GM12878 (cell line): ENCODE results near the gene MYT1. TPM values are rescaled to one million over a fixed set of nuclear protein-coding genes. Genes with fewer than 3 reads are reported as not detected.

Source experiments
- ATAC-seq: fragments of 200-7000 bp; cut with Tn5 transposase; 3 replicates; pipeline ENCODE4 v1.9.1; 2020; ENCODE audit warnings: mild to moderate bottlenecking, moderate library complexity
- BruUV-seq: library from RNA; stranded (reverse); fragments of 400-500 nt; replicated peaks from 2 replicates; lab custom pipeline; 2021; lab: Mats Ljungman, UMichigan
- CTCF ChIA-PET: fragments of 300-600 bp; sonication (Branson Sonifier 250); formaldehyde crosslinking; extraction: SDS; loops from one replicate; lab custom pipeline; 2021; ENCODE audit warnings: inconsistent platforms; lab: Yijun Ruan, JAX
- POLR2A ChIA-PET: fragments of 350-600 bp; formaldehyde crosslinking; extraction: SDS; loops from one replicate; lab custom pipeline; 2021; ENCODE audit warnings: inconsistent platforms; lab: Charles Lee
- RAD21 ChIA-PET: fragments of 300-600 bp; sonication (Branson Sonifier 250); formaldehyde crosslinking; loops from one replicate; lab custom pipeline; 2023; ENCODE audit warnings: antibody characterized with exemption; ENCODE audit not compliant: unreplicated experiment; lab: Charles Lee
- SMC1A ChIA-PET: fragments of 300-600 bp; sonication (Branson Sonifier 250); formaldehyde crosslinking; loops from one replicate; lab custom pipeline; 2023; ENCODE audit not compliant: unreplicated experiment, uncharacterized antibody; lab: Charles Lee
- DNase-seq: peaks from one replicate; pipeline ENCODE4 v3.0.0-alpha.2; 2011; ENCODE audit warnings: low read depth, low spot score
- FAIRE-seq: peaks from 3 replicates; lab custom pipeline; 2011; peaks lifted over from hg19 to GRCh38; lab: Jason Lieb, UNC
- H2AFZ ChIP-seq: 2 replicates; pipeline ENCODE4 v1.6.0; 2011; ENCODE audit warnings: low read depth, low read length, control low read depth; ENCODE audit not compliant: control insufficient read depth
- H3K27ac ChIP-seq: 2 replicates; pipeline ENCODE4 v1.5.1; 2011; ENCODE audit warnings: control low read depth; ENCODE audit not compliant: control insufficient read depth, insufficient read depth
- H3K27me3 ChIP-seq, 2 experiments: replicated peaks in 1 of 2; 2 replicates each; pipeline versions ENCODE4 v1.6.0 to v1.6.1; 2011; ENCODE audit warnings: low read length in 1 of 2; ENCODE audit not compliant: control insufficient read depth in 2 of 2, insufficient read depth in 2 of 2
- H3K36me3 ChIP-seq, 2 experiments: 2 replicates each; pipeline ENCODE4 v1.5.1; 2011; ENCODE audit warnings: low read length in 1 of 2; ENCODE audit not compliant: control insufficient read depth in 2 of 2, insufficient read depth in 2 of 2
- H3K4me1 ChIP-seq: 2 replicates; pipeline ENCODE4 v1.6.1; 2011; ENCODE audit warnings: mild to moderate bottlenecking, low read length, moderate library complexity, mixed read lengths; ENCODE audit not compliant: control insufficient read depth, insufficient read depth
- H3K4me2 ChIP-seq: 2 replicates; pipeline ENCODE4 v1.6.0; 2011; ENCODE audit warnings: control low read depth; ENCODE audit not compliant: control insufficient read depth, insufficient read depth
- H3K4me3 ChIP-seq: fragments of 200-600 bp; sonication (generic); 2 replicates; pipeline ENCODE4 v1.5.1; 2016
- H3K79me2 ChIP-seq: 2 replicates; pipeline ENCODE4 v1.6.0; 2011; ENCODE audit warnings: low read length; ENCODE audit not compliant: control insufficient read depth, insufficient read depth
- H3K9ac ChIP-seq: 2 replicates; pipeline ENCODE4 v1.8.0; 2011; ENCODE audit warnings: low read length, control low read depth, mixed read lengths; ENCODE audit not compliant: control insufficient read depth, insufficient read depth
- H3K9me3 ChIP-seq: replicated peaks from 3 replicates; pipeline ENCODE4 v1.5.1; 2011; ENCODE audit warnings: mild to moderate bottlenecking, low read length; ENCODE audit not compliant: control insufficient read depth, insufficient read depth
- H4K20me1 ChIP-seq: 2 replicates; pipeline ENCODE4 v1.6.0; 2011; ENCODE audit not compliant: control insufficient read depth, insufficient read depth
- ESRRA ChIP-seq: IDR thresholded peaks from 2 replicates; pipeline ENCODE4 v1.6.1; 2012; ENCODE audit warnings: mild to moderate bottlenecking, low read length, improper control_type of control experiment
- GABPA ChIP-seq: IDR thresholded peaks from 2 replicates; pipeline ENCODE4 v1.6.1; 2014; ENCODE audit warnings: antibody characterized with exemption, low read depth, mild to moderate bottlenecking, inconsistent platforms
- HDAC6 ChIP-seq: fragments of 200-600 bp; sonication (generic); IDR thresholded peaks from one replicate; pipeline ENCODE4 v1.8.0; 2017; ENCODE audit warnings: antibody characterized with exemption; ENCODE audit not compliant: unreplicated experiment
- LARP7 ChIP-seq: fragments of 450-650 bp; IDR thresholded peaks from 2 replicates; pipeline ENCODE4 v1.6.1; 2017; ENCODE audit warnings: mild to moderate bottlenecking
- SMC3 ChIP-seq: IDR thresholded peaks from 2 replicates; pipeline ENCODE4 v1.6.1; 2011; ENCODE audit warnings: low read length, improper control_type of control experiment, borderline replicate concordance
- SUZ12 ChIP-seq: fragments of 200-600 bp; sonication (generic); IDR thresholded peaks from one replicate; pipeline ENCODE4 v1.6.1; 2018; ENCODE audit warnings: antibody characterized with exemption, mild to moderate bottlenecking; ENCODE audit not compliant: unreplicated experiment
- ZNF384 ChIP-seq: IDR thresholded peaks from 2 replicates; pipeline ENCODE4 v1.6.1; 2012; ENCODE audit warnings: low read depth, mild to moderate bottlenecking, low read length, improper control_type of control experiment, borderline replicate concordance
- WGBS: methylation state at CpG from one replicate; pipeline ENCODE4 v1.1.6; 2016; ENCODE audit warnings: low lambda C conversion rate; ENCODE audit not compliant: insufficient replicate concordance, insufficient coverage; ENCODE audit errors: missing lambda C conversion rate; 5-methylcytosine and 5-hydroxymethylcytosine counted together
- in situ Hi-C: fragments of 300-500 bp; cut with MboI; formaldehyde crosslinking; loops from 9 replicates; pipeline ENCODE4 v1.14.3; 2018; ENCODE audit warnings: mixed read lengths
- intact Hi-C: fragments of 100-400 bp; cut with micrococcal nuclease; formaldehyde crosslinking; loops from one replicate; pipeline ENCODE4 v1.14.2; 2022; ENCODE audit not compliant: unreplicated experiment
- polyA plus RNA-seq, 11 experiments: library from polyadenylated mRNA; depleted of rRNA in 4 of 11; unstranded in 6 of 11; stranded (reverse) in 5 of 11; fragments of >200 nt; fragmentation: Nextera tagmentation in 4 of 11; fragmentation: Illumina TruSeq in 1 of 11; extraction: Ambion mirVana in 4 of 11; extraction: Trizol in 1 of 11; gene quantifications; 1 replicate in 1 of 11; 2 replicates in 10 of 11; pipeline versions ENCODE4 v1.2.1 to v1.2.3, GENCODE V29; 2011 to 2016; ENCODE audit warnings: inconsistent platforms in 2 of 11, missing spikeins in 2 of 11, low read depth in 1 of 11
- total RNA-seq, 4 experiments: library from RNA; depleted of rRNA in 3 of 4; stranded (reverse); fragments of >200 nt in 3 of 4; fragmentation: Illumina TruSeq in 1 of 4; extraction: Trizol in 1 of 4; gene quantifications; 2 replicates each; pipeline versions ENCODE4 v1.2.1 to v1.2.3, GENCODE V29; 2013 to 2021
- TF ChIP-seq, protein P1 (sequence below): fragments of 450-650 bp; IDR thresholded peaks from 2 replicates; pipeline ENCODE4 v1.6.1; 2017; ENCODE audit warnings: mild to moderate bottlenecking, low read depth, inconsistent platforms; ENCODE audit not compliant: poor library complexity, severe bottlenecking
- TF ChIP-seq, protein P2 (sequence below): IDR thresholded peaks from 2 replicates; pipeline ENCODE4 v1.6.1; 2012; ENCODE audit warnings: mild to moderate bottlenecking, low read depth, low read length

MYT1 gene
- total and polyA plus RNA-seq, 10 of the 15 experiments (the other 5 are each of a cell fraction or from before 2014, with no cell fraction given): 0.01 to 0.10 TPM; not detected in 8

DNA sequence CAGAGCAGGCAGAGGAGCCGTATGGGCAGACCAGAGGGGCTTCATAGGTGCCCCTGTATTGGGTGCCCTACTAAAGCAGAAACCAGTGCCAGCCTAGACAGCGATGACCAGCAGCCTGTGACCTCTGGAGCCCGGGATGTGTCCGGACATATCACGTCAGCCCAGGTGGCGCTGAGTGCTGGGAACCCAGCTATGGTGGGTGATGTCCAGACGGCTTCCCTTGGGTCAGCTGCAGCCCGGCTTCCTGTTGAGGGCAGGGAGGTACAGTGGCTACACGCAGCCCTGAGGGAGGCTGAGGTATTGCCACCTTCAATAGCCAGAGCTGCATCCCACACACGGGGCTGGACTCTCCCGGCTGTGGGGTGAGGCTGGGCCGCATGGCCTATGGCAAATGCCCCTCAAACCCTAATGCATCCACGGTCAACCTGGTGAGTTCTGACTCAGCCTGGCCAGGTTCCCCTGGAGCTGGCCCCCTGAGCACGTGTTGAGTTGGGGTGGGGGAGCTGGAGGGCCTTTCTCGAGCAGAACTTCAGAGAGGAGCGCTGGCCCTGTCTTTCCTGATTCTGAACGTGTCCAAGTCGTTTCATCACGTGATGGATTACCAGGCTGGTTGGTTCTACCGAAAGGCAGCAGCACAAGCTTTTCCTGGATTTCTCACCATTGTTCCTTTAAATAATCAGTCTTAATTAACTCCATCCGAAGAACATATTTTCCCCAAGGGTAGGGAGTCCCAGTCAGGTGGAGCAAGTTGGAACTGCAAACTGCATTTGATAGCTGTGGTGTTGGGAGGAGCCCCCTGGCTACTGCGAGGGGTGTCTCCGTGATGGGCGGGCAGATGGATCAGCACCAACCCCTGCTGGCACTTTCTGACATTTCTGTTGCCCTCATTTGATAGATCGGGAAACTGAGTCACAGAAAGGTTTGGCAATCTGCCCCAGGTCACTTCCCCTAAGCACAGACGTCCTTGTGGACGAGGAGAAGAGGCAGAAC is 7.1 kb upstream of the MYT1 start:
- no peak for TF ChIP-seq GABPA
- ATAC-seq (no peak), FAIRE-seq (no peak), DNase-seq (no peak)
- POLR2A ChIA-PET: no interaction called here
- WGBS: 30% methylated on average over 27 of the region's 27 CpGs
- Histone ChIP-seq H3K79me2 (no peaks in the 10 kb centered on the region), H3K27me3 (peaks cover 2 to 7% of the 10 kb centered on the region in 2 experiments; a peak in 3 of 4 replicates), H3K4me3 (no peak overlapping the region), H4K20me1 (no peaks in the 10 kb centered on the region; the same call in 1 of the 2 replicates), H3K9ac (no peak overlapping the region), H3K4me2 (no peak overlapping the region), H3K9me3 (no peaks in the 10 kb centered on the region), H2AFZ (no peak overlapping the region), H3K4me1 (no peaks in the 10 kb centered on the region), H3K36me3 (no peaks in the 10 kb centered on the region), H3K27ac (no peak overlapping the region)
- SMC1A ChIA-PET: no interaction called here
- no TSS peak for BruUV-seq
- RAD21 ChIA-PET: no interaction called here
- intact Hi-C loops: no loop called here
- CTCF ChIA-PET: interaction anchor here (0.6 kb wide), 1 partner anchor 477 kb away, joined by 3 read pairs; no protein-coding TSS in a partner anchor
- in situ Hi-C loops: no loop called here

DNA sequence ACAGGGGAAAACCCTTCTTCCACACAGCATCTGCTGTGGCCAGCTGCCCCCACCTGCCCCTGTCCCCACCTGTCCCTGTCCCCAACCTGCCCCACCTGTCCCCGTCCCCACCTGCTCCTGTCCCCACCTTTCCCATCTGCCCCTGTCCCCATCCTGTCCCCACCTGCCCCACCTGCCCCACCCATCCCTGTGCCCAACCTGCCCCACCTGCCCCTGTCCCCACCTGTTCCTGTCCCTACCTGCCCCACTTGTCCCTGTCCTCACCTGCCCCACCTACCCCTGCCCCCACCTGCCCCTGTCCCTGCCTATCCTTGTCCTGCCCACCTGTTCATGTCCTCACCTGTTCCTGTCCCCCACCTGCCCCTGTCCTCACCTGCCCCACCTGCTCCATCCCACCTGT is 6.4 kb upstream of the MYT1 start:
- intact Hi-C loops: no loop called here
- ChIA-PET SMC1A (no interaction called here), RAD21 (no interaction called here), POLR2A (no interaction called here), CTCF (no interaction called here)
- Histone ChIP-seq H3K79me2 (no peaks in the 10 kb centered on the region), H3K4me3 (no peak overlapping the region), H4K20me1 (no peaks in the 10 kb centered on the region; the same call in 1 of the 2 replicates), H3K4me1 (no peaks in the 10 kb centered on the region), H3K27me3 (peaks cover 2 to 7% of the 10 kb centered on the region in 2 experiments; a peak in 3 of 4 replicates), H3K4me2 (no peak overlapping the region), H3K27ac (no peak overlapping the region), H2AFZ (no peak overlapping the region), H3K9me3 (no peaks in the 10 kb centered on the region), H3K36me3 (no peaks in the 10 kb centered on the region), H3K9ac (no peak overlapping the region)
- in situ Hi-C loops: no loop called here
- no TSS peak for BruUV-seq
- WGBS: no CpG with 5 or more reads among the region's 1 CpG
- ATAC-seq: no peak
- no peak for DNase-seq
- FAIRE-seq: no peak
- no peak for TF ChIP-seq ESRRA
- TF ChIP-seq SUZ12: no peak
- TF ChIP-seq SMC3: no peak
- no peak for TF ChIP-seq LARP7
- TF ChIP-seq ZNF384: no peak
- TF ChIP-seq, protein P1, sequence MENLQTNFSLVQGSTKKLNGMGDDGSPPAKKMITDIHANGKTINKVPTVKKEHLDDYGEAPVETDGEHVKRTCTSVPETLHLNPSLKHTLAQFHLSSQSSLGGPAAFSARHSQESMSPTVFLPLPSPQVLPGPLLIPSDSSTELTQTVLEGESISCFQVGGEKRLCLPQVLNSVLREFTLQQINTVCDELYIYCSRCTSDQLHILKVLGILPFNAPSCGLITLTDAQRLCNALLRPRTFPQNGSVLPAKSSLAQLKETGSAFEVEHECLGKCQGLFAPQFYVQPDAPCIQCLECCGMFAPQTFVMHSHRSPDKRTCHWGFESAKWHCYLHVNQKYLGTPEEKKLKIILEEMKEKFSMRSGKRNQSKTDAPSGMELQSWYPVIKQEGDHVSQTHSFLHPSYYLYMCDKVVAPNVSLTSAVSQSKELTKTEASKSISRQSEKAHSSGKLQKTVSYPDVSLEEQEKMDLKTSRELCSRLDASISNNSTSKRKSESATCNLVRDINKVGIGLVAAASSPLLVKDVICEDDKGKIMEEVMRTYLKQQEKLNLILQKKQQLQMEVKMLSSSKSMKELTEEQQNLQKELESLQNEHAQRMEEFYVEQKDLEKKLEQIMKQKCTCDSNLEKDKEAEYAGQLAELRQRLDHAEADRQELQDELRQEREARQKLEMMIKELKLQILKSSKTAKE: no peak
- TF ChIP-seq GABPA: no peak
- TF ChIP-seq HDAC6: no peak
- TF ChIP-seq, protein P2, sequence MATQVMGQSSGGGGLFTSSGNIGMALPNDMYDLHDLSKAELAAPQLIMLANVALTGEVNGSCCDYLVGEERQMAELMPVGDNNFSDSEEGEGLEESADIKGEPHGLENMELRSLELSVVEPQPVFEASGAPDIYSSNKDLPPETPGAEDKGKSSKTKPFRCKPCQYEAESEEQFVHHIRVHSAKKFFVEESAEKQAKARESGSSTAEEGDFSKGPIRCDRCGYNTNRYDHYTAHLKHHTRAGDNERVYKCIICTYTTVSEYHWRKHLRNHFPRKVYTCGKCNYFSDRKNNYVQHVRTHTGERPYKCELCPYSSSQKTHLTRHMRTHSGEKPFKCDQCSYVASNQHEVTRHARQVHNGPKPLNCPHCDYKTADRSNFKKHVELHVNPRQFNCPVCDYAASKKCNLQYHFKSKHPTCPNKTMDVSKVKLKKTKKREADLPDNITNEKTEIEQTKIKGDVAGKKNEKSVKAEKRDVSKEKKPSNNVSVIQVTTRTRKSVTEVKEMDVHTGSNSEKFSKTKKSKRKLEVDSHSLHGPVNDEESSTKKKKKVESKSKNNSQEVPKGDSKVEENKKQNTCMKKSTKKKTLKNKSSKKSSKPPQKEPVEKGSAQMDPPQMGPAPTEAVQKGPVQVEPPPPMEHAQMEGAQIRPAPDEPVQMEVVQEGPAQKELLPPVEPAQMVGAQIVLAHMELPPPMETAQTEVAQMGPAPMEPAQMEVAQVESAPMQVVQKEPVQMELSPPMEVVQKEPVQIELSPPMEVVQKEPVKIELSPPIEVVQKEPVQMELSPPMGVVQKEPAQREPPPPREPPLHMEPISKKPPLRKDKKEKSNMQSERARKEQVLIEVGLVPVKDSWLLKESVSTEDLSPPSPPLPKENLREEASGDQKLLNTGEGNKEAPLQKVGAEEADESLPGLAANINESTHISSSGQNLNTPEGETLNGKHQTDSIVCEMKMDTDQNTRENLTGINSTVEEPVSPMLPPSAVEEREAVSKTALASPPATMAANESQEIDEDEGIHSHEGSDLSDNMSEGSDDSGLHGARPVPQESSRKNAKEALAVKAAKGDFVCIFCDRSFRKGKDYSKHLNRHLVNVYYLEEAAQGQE: no peak
